ENCODE measurements around the gene POLDIP3. TPM values are rescaled to one million over a fixed set of nuclear protein-coding genes. Genes with fewer than 3 reads are reported as not detected.
"Not testable (repeated sequence)": the region's sequence is repeated elsewhere in the genome, so short reads cannot be mapped to it uniquely, and the experiment has no call there.

Gene POLDIP3
- total RNA-seq, 1 donor from 2014 or later, result 48.0 TPM

DNA sequence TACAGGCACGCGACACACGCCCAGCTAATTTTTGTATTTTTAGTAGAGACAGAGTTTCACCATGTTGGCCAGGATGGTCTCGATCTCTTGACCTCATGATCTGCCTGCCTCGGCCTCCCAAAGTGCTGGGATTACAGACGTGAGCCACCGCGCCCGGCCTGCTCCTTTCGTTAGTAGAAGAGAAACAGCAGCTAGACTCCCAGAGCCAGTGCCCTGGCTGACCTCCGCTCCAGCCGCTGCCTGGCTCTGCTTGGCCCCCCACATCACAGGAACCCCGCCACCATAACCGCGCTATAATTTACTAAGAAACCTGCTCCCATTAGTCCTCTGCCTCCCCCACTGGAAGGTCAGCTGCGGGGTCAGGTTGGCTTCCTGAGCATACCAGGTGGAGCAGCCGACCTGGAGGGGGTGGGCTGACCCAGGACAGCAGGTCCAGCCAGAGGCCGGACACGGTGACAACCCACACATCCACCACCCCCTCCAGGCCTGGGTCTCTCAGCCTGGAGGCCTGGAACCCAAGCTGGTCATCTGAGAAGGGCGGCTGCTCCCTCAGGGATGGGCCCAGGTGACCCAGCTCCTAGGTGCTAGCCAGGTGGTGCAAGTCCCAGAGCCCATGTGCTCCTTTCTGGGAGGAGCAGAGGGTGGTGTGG is 7.5 kb upstream of the POLDIP3 start:
- H3K4me3 Mint-ChIP-seq (ENCODE audit: unreplicated experiment), result no peak overlapping the region
- peaks cover 11% of the 10 kb centered on the region for H3K36me3 Mint-ChIP-seq (ENCODE audit: low read depth)
- TF ChIP-seq, protein P1, sequence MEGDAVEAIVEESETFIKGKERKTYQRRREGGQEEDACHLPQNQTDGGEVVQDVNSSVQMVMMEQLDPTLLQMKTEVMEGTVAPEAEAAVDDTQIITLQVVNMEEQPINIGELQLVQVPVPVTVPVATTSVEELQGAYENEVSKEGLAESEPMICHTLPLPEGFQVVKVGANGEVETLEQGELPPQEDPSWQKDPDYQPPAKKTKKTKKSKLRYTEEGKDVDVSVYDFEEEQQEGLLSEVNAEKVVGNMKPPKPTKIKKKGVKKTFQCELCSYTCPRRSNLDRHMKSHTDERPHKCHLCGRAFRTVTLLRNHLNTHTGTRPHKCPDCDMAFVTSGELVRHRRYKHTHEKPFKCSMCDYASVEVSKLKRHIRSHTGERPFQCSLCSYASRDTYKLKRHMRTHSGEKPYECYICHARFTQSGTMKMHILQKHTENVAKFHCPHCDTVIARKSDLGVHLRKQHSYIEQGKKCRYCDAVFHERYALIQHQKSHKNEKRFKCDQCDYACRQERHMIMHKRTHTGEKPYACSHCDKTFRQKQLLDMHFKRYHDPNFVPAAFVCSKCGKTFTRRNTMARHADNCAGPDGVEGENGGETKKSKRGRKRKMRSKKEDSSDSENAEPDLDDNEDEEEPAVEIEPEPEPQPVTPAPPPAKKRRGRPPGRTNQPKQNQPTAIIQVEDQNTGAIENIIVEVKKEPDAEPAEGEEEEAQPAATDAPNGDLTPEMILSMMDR (IDR thresholded peaks at IDR 0.05), result no peak
- H3K9me3 Mint-ChIP-seq (ENCODE audit: low read depth), result no peaks in the 10 kb centered on the region
- peaks cover 45% of the 10 kb centered on the region for H3K4me1 Mint-ChIP-seq (ENCODE audit: low read depth)
- H3K27me3 Mint-ChIP-seq (ENCODE audit: low read depth), result no peaks in the 10 kb centered on the region
- H3K27ac Mint-ChIP-seq (ENCODE audit: unreplicated experiment), result peak overlapping the region; percentile 83
- no peak for DNase-seq (ENCODE audit: low spot score)

DNA sequence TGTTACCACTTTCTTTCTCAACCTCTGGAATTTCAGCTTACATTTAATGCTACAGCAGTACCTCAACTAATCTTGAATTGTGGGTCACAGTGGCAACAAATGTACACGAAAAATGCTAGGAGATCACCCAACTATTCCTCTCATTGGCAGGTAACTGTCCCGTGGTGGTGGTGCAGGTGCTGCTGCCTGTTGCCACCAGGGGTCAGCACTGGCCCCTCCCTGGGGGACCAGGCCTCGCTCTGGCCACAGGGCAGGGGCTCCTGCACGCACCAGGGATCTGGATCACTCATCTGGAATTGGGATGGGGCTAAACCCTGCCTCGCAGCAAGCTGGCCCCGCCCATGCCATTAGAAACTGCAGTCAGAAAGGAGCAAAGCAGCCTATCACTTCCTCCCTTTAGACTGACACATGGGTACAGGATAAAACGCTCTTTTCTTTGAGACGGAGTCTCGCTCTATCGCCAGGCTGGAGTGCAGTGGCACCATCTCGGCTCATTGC is 6.9 kb upstream of the POLDIP3 start:
- Mint-ChIP-seq H3K27me3 (ENCODE audit: low read depth) (no peaks in the 10 kb centered on the region), H3K9me3 (ENCODE audit: low read depth) (no peaks in the 10 kb centered on the region), H3K4me1 (ENCODE audit: low read depth) (peaks cover 52% of the 10 kb centered on the region), H3K4me3 (ENCODE audit: unreplicated experiment) (peak overlapping the region; percentile 45), H3K27ac (ENCODE audit: unreplicated experiment) (peak overlapping the region; percentile 83), H3K36me3 (ENCODE audit: low read depth) (peaks cover 9% of the 10 kb centered on the region)
- TF ChIP-seq, protein P1 (IDR thresholded peaks at IDR 0.05), result peak; percentile 96
- no peak for DNase-seq (ENCODE audit: low spot score)

DNA sequence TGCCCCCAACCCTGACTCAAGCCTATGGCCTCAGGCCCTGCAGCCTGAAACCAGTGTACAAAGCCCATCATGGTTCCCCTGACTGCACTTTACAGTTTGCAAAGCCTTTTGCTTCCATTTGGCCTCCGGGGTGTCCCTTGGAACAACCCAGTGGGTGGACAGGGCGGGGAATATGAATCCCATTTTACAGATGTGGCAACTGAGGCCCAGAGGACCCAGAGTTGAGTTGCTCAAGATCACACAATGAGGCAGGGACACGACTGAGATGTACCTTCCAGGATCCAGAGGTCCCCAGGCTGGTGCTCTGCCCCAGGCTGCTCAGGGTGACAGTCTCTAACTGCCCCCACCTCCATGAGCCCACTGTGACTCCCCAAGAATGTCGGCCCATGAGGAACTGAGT is 5.4 kb upstream of the POLDIP3 start:
- H3K27ac Mint-ChIP-seq (ENCODE audit: unreplicated experiment), result peak overlapping the region; percentile 83
- DNase-seq (ENCODE audit: low spot score), result no peak
- H3K36me3 Mint-ChIP-seq (ENCODE audit: low read depth), result peaks cover 2% of the 10 kb centered on the region
- H3K4me1 Mint-ChIP-seq (ENCODE audit: low read depth), result peaks cover 60% of the 10 kb centered on the region
- TF ChIP-seq, protein P1 (IDR thresholded peaks at IDR 0.05), result no peak
- H3K9me3 Mint-ChIP-seq (ENCODE audit: low read depth), result no peaks in the 10 kb centered on the region
- no peaks in the 10 kb centered on the region for H3K27me3 Mint-ChIP-seq (ENCODE audit: low read depth)
- no peak overlapping the region for H3K4me3 Mint-ChIP-seq (ENCODE audit: unreplicated experiment)

DNA sequence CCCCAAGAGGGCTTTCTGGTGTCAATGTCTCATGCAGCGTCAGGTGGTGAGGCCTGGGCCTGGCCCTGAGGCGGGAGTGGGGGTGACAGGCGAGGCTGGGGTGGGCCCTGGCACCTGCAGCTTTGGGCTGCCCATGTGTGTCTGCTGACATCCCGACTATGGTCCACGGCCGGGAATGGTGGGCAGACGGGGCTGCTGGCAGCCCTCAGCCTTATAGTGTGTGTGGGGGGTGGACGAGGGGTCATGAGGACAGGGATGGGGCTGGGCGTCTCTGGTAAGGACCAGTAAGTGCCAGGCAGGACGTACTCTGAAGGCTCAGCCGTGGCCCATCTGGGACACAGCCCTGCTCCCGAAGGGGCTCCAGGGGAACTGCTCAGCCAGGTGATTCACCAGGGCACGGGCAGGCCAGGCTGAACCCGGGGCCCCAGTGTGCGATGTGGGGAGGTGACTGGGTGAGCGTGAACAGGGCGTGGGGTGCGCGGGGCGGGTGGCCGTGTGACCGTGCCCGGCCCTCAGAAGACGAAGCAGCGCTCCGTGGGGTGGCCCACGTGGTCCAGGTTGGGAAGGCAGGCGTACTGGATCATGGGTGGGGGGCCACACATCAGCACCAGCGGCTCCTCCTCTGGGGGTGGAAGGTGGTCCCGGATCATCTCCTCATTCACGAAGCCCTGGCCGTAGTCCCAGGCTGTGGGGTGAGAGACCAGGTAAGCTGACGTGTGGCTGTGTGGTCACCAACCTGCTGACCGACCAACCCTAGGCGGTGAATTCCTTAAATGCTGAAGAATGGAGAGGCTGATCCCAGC is 4.8 kb upstream of the POLDIP3 start:
- H3K4me1 Mint-ChIP-seq (ENCODE audit: low read depth), result peaks cover 61% of the 10 kb centered on the region
- no peak overlapping the region for H3K4me3 Mint-ChIP-seq (ENCODE audit: unreplicated experiment)
- TF ChIP-seq, protein P1 (IDR thresholded peaks at IDR 0.05), result no peak
- H3K36me3 Mint-ChIP-seq (ENCODE audit: low read depth), result peaks cover 2% of the 10 kb centered on the region
- H3K27ac Mint-ChIP-seq (ENCODE audit: unreplicated experiment), result no peak overlapping the region
- DNase-seq (ENCODE audit: low spot score), result no peak
- no peaks in the 10 kb centered on the region for H3K9me3 Mint-ChIP-seq (ENCODE audit: low read depth)
- H3K27me3 Mint-ChIP-seq (ENCODE audit: low read depth), result no peaks in the 10 kb centered on the region

DNA sequence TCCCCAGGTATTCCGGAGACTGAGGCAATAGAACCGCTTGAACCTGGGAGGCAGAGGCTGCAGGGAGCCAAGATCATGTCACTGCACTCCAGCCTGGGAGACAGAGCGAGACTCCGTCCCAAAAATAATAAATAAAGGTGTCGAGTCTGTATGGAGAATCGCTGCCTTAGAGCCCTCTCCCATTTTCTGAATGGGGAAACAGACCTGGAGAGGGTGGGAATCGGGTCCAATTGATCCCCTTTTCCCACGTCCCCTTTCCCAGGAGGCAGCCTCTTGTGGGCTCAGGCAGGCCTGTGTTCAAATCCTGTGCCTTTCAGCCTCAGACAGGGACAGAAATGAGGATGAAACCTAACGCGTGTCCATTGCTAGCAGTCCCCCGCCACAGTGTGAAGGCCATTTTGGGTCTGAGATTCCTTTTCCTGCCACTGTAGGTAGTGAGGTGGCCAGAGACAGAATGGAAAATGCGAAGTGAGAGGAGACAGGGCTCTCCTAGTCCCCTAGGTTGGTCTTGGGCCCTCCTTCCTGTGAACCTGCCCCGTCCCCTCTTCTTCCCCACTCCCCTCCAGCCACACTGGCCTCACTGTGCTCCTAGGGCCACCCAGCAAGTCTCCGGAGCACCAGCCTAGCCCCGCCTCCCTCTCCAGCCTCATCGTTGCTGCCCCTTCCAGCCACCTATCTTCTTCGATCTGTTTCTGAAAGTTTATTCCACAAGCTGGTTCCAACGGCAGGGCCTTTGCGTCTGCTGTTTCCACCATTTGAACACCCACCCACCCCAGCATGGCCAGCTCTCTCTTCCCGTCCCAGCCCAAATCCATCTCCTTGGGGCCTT is 2.7 kb upstream of the POLDIP3 start:
- H3K27ac Mint-ChIP-seq (ENCODE audit: unreplicated experiment), result peak overlapping the region; percentile 99
- H3K9me3 Mint-ChIP-seq (ENCODE audit: low read depth), result no peaks in the 10 kb centered on the region
- H3K36me3 Mint-ChIP-seq (ENCODE audit: low read depth), result peaks cover 2% of the 10 kb centered on the region
- peaks cover 71% of the 10 kb centered on the region for H3K4me1 Mint-ChIP-seq (ENCODE audit: low read depth)
- no peaks in the 10 kb centered on the region for H3K27me3 Mint-ChIP-seq (ENCODE audit: low read depth)
- TF ChIP-seq, protein P1 (IDR thresholded peaks at IDR 0.05), result no peak
- DNase-seq (ENCODE audit: low spot score), result no peak
- H3K4me3 Mint-ChIP-seq (ENCODE audit: unreplicated experiment), result no peak overlapping the region

DNA sequence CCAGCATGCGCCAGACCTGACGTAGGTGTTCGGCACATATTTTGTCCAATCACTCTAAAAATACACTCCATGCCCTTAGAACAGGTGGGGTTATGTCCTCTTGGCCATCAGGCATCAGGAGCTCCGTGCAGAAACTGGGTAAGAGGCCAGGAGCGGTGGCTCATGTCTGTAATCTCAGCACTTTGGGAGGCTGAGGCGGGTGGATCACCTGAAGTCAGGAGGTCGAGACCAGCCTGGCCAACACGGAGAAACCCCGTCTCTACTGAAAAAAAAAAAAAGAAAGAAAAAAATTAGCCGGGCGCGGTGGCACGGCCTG is 1.1 kb upstream of the POLDIP3 start:
- Mint-ChIP-seq H3K27ac (ENCODE audit: unreplicated experiment) (peak overlapping the region; percentile 99), H3K4me3 (ENCODE audit: unreplicated experiment) (peak overlapping the region; percentile 94), H3K4me1 (ENCODE audit: low read depth) (peaks cover 69% of the 10 kb centered on the region)
- not testable (repeated sequence) for H3K9me3 Mint-ChIP-seq (ENCODE audit: low read depth); H3K27me3 Mint-ChIP-seq (ENCODE audit: low read depth); DNase-seq (ENCODE audit: low spot score); H3K36me3 Mint-ChIP-seq (ENCODE audit: low read depth)

Measured in chondrocyte (in vitro differentiated cells).